Psoas muscle (tissue), 8 donors: ENCODE data around the gene POLD3. TPM values are rescaled to one million over a fixed set of nuclear protein-coding genes. Genes with fewer than 3 reads are reported as not detected.

Source experiments
- ATAC-seq, 4 donors: fragments of 200-7000 bp; cut with Tn5 transposase; one replicate each; pipeline ENCODE4 v1.9.1; 2020; ENCODE audit warnings: moderate library complexity in 3 of 4, mild to moderate bottlenecking in 2 of 4
- DNase-seq, 2 donors: peaks; one replicate each; pipeline ENCODE4 v3.0.0-alpha.2; 2020
- H3K27ac ChIP-seq: fragments of 200-600 bp; one replicate; pipeline ENCODE4 v1.8.0; 2022
- H3K27me3 ChIP-seq, 3 donors: fragments of 200-600 bp in 1 of 3; one replicate each; pipeline versions ENCODE4 v1.6.1 to v1.8.0; 2013 to 2022; ENCODE audit warnings: low read length in 2 of 3, mild to moderate bottlenecking in 2 of 3, moderate library complexity in 1 of 3; ENCODE audit not compliant: insufficient read depth in 3 of 3
- H3K36me3 ChIP-seq, 2 donors: fragments of 200-600 bp in 1 of 2; one replicate each; pipeline versions ENCODE4 v1.6.1 to v1.8.0; 2013 to 2022; ENCODE audit warnings: low read depth in 1 of 2, mild to moderate bottlenecking in 1 of 2, moderate library complexity in 1 of 2; ENCODE audit not compliant: insufficient read depth in 1 of 2
- H3K4me1 ChIP-seq: fragments of 200-600 bp; one replicate; pipeline ENCODE4 v1.8.0; 2022
- H3K4me3 ChIP-seq: fragments of 200-600 bp; one replicate; pipeline ENCODE4 v1.8.0; 2022; ENCODE audit warnings: mild to moderate bottlenecking
- H3K9me3 ChIP-seq: fragments of 200-600 bp; one replicate; pipeline ENCODE4 v1.8.0; 2022
- CTCF ChIP-seq: fragments of 200-600 bp; IDR thresholded peaks from one replicate; pipeline ENCODE4 v1.8.0; 2022; ENCODE audit warnings: antibody characterized with exemption
- WGBS, 3 donors: extraction: QIAGEN DNeasy Blood & Tissue Kit; methylation state at CpG; one replicate each; pipeline versions ENCODE4 v1.1.6 to v1.1.7; 2013; 5-methylcytosine and 5-hydroxymethylcytosine counted together
- intact Hi-C, 2 donors: fragments of 100-400 bp; cut with DNase I; formaldehyde crosslinking; loops; one replicate each; pipeline versions ENCODE4 v1.11.0 to v1.14.2; 2022
- polyA plus RNA-seq, 3 donors: library from polyadenylated mRNA; stranded (reverse); fragments of 200-250 nt; gene quantifications; one replicate each; pipeline ENCODE4 v1.2.3, GENCODE V29; 2013
- total RNA-seq, 4 donors: library from RNA; stranded (reverse); fragmentation: NEBNext Ultra II Directional in 2 of 4; extraction: Animal tissue kit (Norgen Biotek cat#: 25700) in 2 of 4; gene quantifications; one replicate each; pipeline versions ENCODE4 v1.2.1 to v1.2.4, GENCODE V29; 2021 to 2023
- donor health status: healthy with polysubstance abuse.
- donor health status: DM: no; HTN: no; CAD: no; lungs with moderate emphysema.
- donor health status: Bipolar disorder and iron deficiency.
- donor health status: healthy.
- donor health status: DM: yes; HTN: yes; CAD: no.
- donor health status: DM: no; HTN: no; CAD: no.
- donor health status: DM: no; HTN: no; CAD: no.
- donor health status: DM: yes; HTN: yes; CAD: no.

The POLD3 gene
- total and polyA plus RNA-seq, 7 donors = 7.0 to 10.2 (median 7.8) TPM

GRCh38 chr11:74681686-74682651 lies 89.6 kb downstream of the POLD3 start:
- Histone ChIP-seq H3K4me3 (no peak overlapping the region), H3K4me1 (peaks cover 19% of the 10 kb centered on the region), H3K27ac (peak overlapping the region; percentile 79), H3K36me3 (no peaks in the 10 kb centered on the region), H3K9me3 (no peaks in the 10 kb centered on the region), H3K27me3 (no peaks in the 10 kb centered on the region)
- intact Hi-C loops = no loop called here
- peak; percentile 80 to 93 (median 92) for ATAC-seq
- WGBS, 3 donors = 44 to 54% (median 49%) methylated on average over 12 of the region's 12 CpGs
- peak; percentile 69 to 85 for DNase-seq
- no peak for TF ChIP-seq CTCF

GRCh38 chr11:74682731-74683278 lies 90.4 kb downstream of the POLD3 start:
- Histone ChIP-seq H3K27ac (peak overlapping the region; percentile 72), H3K27me3 (no peaks in the 10 kb centered on the region), H3K36me3 (no peaks in the 10 kb centered on the region), H3K4me1 (peaks cover 19% of the 10 kb centered on the region), H3K9me3 (no peaks in the 10 kb centered on the region), H3K4me3 (peak overlapping the region; percentile 75)
- ATAC-seq (peak in 1 of 4 donors; percentile 2), DNase-seq (no peak)
- intact Hi-C loops = no loop called here
- no peak for TF ChIP-seq CTCF
- 79 to 87% (median 80%) methylated on average over 14 of the region's 14 CpGs for WGBS, 3 donors

- DNase-seq (peak; percentile 44 to 61), ATAC-seq (peak; percentile 30 to 51 (median 44))
- no peaks in the 10 kb centered on the region for H3K9me3 ChIP-seq
- intact Hi-C loops = no loop called here
- peaks cover 19% of the 10 kb centered on the region for H3K4me1 ChIP-seq
- H3K27me3 ChIP-seq = no peaks in the 10 kb centered on the region
- 2 to 6% (median 4%) methylated on average over 47 to 59 of the region's 59 CpGs for WGBS, 3 donors
- no peaks in the 10 kb centered on the region for H3K36me3 ChIP-seq
- H3K27ac ChIP-seq = peak overlapping the region; percentile 72
- H3K4me3 ChIP-seq = peak overlapping the region; percentile 75
- TF ChIP-seq CTCF = peak; percentile 51
Observed at GRCh38 chr11:74683279-74683871, 91.0 kb downstream of the POLD3 start.

GRCh38 chr11:74683941-74684481 lies 91.6 kb downstream of the POLD3 start:
- 62 to 79% (median 70%) methylated on average over 12 of the region's 12 CpGs for WGBS, 3 donors
- TF ChIP-seq CTCF = no peak
- Histone ChIP-seq H3K36me3 (no peaks in the 10 kb centered on the region), H3K27ac (peak overlapping the region; percentile 72), H3K4me1 (peaks cover 19% of the 10 kb centered on the region), H3K9me3 (no peaks in the 10 kb centered on the region), H3K4me3 (peak overlapping the region; percentile 75), H3K27me3 (no peaks in the 10 kb centered on the region)
- intact Hi-C loops = no loop called here
- ATAC-seq (no peak), DNase-seq (peak in 1 of 2 donors; percentile 48)
